AG08396 (cell line): ENCODE measurements around the gene SORT1.
"Not testable (repeated sequence)": the region's sequence is repeated elsewhere in the genome, so short reads cannot be mapped to it uniquely, and the experiment has no call there.

ENCODE experiments used
- DNase-seq: peaks from one replicate; pipeline ENCODE4 v3.0.0; 2012; ENCODE audit warnings: low spot score, mixed read lengths

SORT1 gene

GRCh38 chr1:109397581-109398342, at the start of gene SORT1:
Gene SORT1 (minus strand): TSS chr1:109397918. CDS start chr1:109397892, 26 bp downstream.
- peak; percentile 89 for DNase-seq

- not testable (repeated sequence) for DNase-seq
Measured at GRCh38 chr1:109445949-109446695, 48.4 kb upstream of the SORT1 start.

- no peak for DNase-seq
Measured at GRCh38 chr1:109444346-109444745, 46.6 kb upstream of the SORT1 start.

- DNase-seq, result no peak
Measured at GRCh38 chr1:109443476-109443875, 45.8 kb upstream of the SORT1 start.

- DNase-seq, result no peak
Measured at GRCh38 chr1:109441069-109441468, 43.4 kb upstream of the SORT1 start.

- DNase-seq, result peak; percentile 76
Measured at GRCh38 chr1:109438798-109439297, 41.1 kb upstream of the SORT1 start.

- no peak for DNase-seq
Measured at GRCh38 chr1:109434484-109434883, 36.8 kb upstream of the SORT1 start.

- DNase-seq, result no peak
Measured at GRCh38 chr1:109433322-109433721, 35.6 kb upstream of the SORT1 start.

GRCh38 chr1:109432336-109432735, 34.6 kb upstream of the SORT1 start:
- DNase-seq, result peak; percentile 18

- no peak for DNase-seq
Measured at GRCh38 chr1:109427171-109427467, 29.4 kb upstream of the SORT1 start.

GRCh38 chr1:109426281-109427170, 28.8 kb upstream of the SORT1 start, which contains the start of gene PSMA5:
Gene PSMA5 (minus strand): TSS chr1:109426448. CDS start chr1:109426330, 118 bp downstream.
- peak; percentile 93 for DNase-seq

- peak; percentile 40 for DNase-seq
Measured at GRCh38 chr1:109425391-109426280, 27.9 kb upstream of the SORT1 start.

- no peak for DNase-seq
Measured at GRCh38 chr1:109423498-109423897, 25.8 kb upstream of the SORT1 start.

- DNase-seq, result no peak
Measured at GRCh38 chr1:109412551-109412950, 14.8 kb upstream of the SORT1 start.

- DNase-seq, result no peak
Measured at GRCh38 chr1:109404838-109405237, 7.1 kb upstream of the SORT1 start.

- no peak for DNase-seq
Measured at GRCh38 chr1:109402025-109402424, 4.3 kb upstream of the SORT1 start.

- no peak for DNase-seq
Measured at GRCh38 chr1:109400035-109400655, 2.4 kb upstream of the SORT1 start.

- no peak for DNase-seq
Measured at GRCh38 chr1:109399326-109399957, 1.7 kb upstream of the SORT1 start.

GRCh38 chr1:109398343-109399225, 866 bp upstream of the SORT1 start:
- no peak for DNase-seq
